GM12875 (cell line): ENCODE data around the gene PDCD7.
"Not testable (repeated sequence)": the region's sequence is repeated elsewhere in the genome, so short reads cannot be mapped to it uniquely, and the experiment has no call there.

Source experiments
- H3K4me3 ChIP-seq: one replicate; pipeline ENCODE4 v1.5.1; 2011; ENCODE audit warnings: low read depth, low read length, control low read depth
- TF ChIP-seq, protein P1 (sequence below): IDR thresholded peaks from 2 replicates; pipeline ENCODE4 v1.5.1; 2011; ENCODE audit warnings: low read depth, mild to moderate bottlenecking, control low read depth, inconsistent platforms, low read length, moderate library complexity, borderline replicate concordance; ENCODE audit not compliant: insufficient read depth

The PDCD7 gene

DNA sequence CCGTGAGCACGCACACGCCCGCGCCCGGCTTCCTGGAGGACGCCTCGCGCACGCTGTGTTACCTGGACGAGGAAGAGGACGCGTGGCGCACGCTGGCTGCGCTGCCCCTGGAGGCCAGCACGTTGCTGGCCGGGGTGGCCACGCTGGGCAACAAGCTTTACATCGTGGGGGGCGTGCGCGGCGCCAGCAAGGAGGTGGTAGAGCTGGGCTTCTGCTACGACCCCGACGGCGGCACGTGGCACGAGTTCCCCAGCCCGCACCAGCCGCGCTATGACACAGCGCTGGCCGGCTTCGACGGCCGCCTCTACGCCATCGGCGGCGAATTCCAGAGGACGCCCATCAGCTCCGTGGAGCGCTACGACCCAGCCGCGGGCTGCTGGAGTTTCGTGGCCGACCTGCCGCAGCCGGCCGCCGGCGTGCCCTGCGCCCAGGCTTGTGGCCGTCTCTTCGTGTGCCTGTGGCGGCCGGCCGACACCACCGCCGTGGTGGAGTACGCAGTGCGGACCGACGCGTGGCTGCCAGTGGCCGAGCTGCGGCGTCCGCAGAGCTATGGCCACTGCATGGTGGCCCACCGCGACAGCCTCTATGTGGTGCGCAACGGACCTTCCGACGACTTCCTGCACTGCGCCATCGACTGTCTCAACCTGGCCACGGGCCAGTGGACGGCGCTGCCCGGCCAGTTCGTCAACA lies 56.2 kb downstream of the PDCD7 start:
- TF ChIP-seq, protein P1, sequence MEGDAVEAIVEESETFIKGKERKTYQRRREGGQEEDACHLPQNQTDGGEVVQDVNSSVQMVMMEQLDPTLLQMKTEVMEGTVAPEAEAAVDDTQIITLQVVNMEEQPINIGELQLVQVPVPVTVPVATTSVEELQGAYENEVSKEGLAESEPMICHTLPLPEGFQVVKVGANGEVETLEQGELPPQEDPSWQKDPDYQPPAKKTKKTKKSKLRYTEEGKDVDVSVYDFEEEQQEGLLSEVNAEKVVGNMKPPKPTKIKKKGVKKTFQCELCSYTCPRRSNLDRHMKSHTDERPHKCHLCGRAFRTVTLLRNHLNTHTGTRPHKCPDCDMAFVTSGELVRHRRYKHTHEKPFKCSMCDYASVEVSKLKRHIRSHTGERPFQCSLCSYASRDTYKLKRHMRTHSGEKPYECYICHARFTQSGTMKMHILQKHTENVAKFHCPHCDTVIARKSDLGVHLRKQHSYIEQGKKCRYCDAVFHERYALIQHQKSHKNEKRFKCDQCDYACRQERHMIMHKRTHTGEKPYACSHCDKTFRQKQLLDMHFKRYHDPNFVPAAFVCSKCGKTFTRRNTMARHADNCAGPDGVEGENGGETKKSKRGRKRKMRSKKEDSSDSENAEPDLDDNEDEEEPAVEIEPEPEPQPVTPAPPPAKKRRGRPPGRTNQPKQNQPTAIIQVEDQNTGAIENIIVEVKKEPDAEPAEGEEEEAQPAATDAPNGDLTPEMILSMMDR, result no peak
- H3K4me3 ChIP-seq, result no peak overlapping the region

DNA sequence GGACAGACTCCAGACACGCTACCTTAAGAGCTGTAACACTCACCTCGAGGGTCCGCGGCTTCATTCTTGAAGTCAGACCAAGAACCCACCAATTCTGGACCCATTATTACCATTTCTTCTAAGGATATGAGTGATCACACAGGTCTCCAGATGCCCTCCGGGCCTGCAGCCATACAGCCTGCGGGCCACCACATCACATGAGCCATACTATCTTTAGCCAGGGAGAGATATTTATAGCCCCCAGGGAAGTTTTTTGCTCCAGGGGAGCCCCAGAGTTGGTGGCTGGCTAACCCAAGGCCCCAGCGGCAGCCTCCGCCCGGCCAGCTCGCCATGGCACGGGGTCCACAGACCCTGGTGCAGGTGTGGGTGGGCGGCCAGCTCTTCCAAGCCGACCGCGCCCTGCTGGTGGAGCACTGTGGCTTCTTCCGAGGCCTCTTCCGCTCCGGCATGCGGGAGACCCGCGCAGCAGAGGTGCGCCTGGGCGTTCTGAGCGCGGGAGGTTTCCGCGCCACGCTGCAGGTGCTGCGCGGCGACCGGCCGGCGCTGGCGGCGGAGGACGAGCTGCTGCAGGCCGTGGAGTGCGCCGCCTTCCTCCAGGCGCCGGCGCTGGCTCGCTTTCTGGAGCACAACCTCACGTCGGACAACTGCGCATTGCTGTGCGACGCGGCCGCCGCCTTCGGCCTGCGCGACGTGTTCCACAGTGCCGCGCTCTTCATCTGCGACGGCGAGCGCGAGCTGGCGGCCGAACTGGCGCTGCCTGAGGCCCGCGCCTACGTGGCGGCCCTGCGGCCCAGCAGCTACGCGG lies 56.9 kb downstream of the PDCD7 start, which contains the start of gene KBTBD13:
TSS of gene KBTBD13 (plus strand) at position 261 of the 805 bp plus-strand sequence. CDS start at position 331, 70 bp downstream.
- TF ChIP-seq, protein P1, result no peak
- no peak within 1 kb of the TSS for H3K4me3 ChIP-seq

- H3K4me3 ChIP-seq, result not testable (repeated sequence)
Measured at GRCh38 chr15:65075607-65076395, 57.8 kb downstream of the PDCD7 start.

DNA sequence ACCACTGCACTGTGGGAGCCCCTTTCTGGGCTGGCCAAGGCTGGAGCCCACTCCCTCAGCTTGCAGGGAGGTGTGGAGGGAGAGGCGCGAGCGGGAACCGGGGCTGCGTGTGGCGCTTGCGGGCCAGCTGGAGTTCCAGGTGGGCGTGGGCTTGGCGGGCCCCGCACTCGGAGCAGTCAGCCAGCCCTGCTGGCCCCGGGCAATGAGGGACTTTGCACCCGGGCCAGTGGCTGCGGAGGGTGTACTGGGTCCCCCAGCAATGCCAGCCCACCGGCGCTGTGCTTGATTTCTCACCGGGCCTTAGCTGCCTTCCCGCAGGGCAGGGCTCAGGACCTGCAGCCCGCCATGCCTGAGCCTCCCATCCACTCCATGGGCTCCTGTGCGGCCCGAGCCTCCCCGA lies 58.7 kb downstream of the PDCD7 start:
- not testable (repeated sequence) for H3K4me3 ChIP-seq

DNA sequence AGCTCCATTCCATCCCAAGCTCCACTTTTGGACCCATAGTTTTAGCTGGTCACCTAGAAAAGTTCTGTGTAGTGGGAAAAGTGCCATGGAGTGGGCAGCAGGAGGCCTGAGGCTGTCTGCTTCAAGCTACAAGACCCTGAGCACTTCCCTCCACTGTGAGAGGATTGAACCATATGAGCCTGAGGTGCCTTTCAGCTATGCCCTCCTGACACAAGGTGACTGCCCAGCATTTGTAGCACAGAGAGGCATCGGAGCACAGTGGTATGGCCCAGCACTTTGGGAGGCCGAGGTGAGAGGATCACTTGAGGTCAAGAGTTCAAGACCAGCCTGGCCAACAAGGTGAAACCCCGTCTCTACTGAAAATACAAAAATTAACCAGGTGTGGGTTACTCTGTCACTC lies 61.0 kb downstream of the PDCD7 start:
- H3K4me3 ChIP-seq, result no peak overlapping the region
- TF ChIP-seq, protein P1, result no peak

GRCh38 chr15:65072027-65072426 lies 61.6 kb downstream of the PDCD7 start:
- TF ChIP-seq, protein P1, result no peak
- H3K4me3 ChIP-seq, result no peak overlapping the region

DNA sequence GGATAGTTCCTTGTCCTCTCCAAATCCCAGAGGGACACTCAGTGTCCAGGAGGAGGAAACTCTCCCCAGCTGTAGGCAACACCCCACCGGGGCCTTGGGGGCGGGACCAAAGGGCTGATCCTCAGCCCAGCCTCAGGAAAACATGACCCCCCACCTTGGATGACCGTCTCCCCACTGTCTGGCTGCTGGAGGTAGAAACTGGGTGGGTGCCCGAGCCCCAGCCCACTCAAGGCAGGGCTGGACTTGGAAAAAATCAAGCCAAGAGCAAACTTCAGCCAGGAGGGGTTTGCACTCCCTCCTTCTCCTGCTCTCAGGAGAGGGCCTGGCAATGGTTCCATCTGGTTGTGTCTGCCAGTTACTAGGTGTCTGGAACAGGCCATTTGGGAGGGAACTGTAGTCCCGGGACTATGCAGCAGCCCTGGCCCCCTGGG lies 62.2 kb downstream of the PDCD7 start:
- TF ChIP-seq, protein P1, result no peak
- no peak overlapping the region for H3K4me3 ChIP-seq
